Mammary epithelial cell (primary cell): Measurements from ENCODE around the gene EPC1.

Experiments
- CTCF ChIP-seq, 2 donors: IDR thresholded peaks in 1 of 2; conservative IDR thresholded peaks in 1 of 2; 2 replicates each; pipeline ENCODE4 v1.5.1; 2011 to 2012; ENCODE audit warnings: inconsistent platforms in 2 of 2, low read length in 2 of 2, mild to moderate bottlenecking in 2 of 2, control low read depth in 1 of 2, low read depth in 1 of 2; ENCODE audit not compliant: insufficient read depth in 1 of 2; ENCODE audit errors: extremely low read depth in 1 of 2
- EZH2 ChIP-seq: IDR thresholded peaks from 2 replicates; pipeline ENCODE4 v1.6.1; 2012; ENCODE audit warnings: low read length, inconsistent platforms, borderline replicate concordance

GRCh38 chr10:32299354-32299980 is 47.5 kb downstream of the EPC1 start:
- TF ChIP-seq CTCF (conservative IDR thresholded peaks at IDR 0.05 in 1 of 2, IDR thresholded peaks at IDR 0.05 in 1 of 2; ENCODE audit: extremely low read depth in 1 of 2, insufficient read depth in 1 of 2, low read depth in 1 of 2, low read length in 2 of 2) (no peak), EZH2 (no peak)
